HFF-Myc (cell line): Measurements from ENCODE around the gene ADAMTS12.

ENCODE experiments used
- DNase-seq: peaks from one replicate; pipeline ENCODE4 v3.0.0-alpha.2; 2011; ENCODE audit warnings: low read depth; ENCODE audit errors: extremely low read depth
- H3K4me3 ChIP-seq: replicated peaks from 2 replicates; pipeline ENCODE4 v1.5.1; 2011; ENCODE audit warnings: low read depth, mild to moderate bottlenecking, control low read depth, low read length
- TF ChIP-seq, protein P1 (sequence below): IDR thresholded peaks from 2 replicates; pipeline ENCODE4 v1.5.1; 2012; ENCODE audit warnings: mild to moderate bottlenecking, low read depth, low read length, control low read depth; ENCODE audit errors: missing control alignments

ADAMTS12 gene

DNA sequence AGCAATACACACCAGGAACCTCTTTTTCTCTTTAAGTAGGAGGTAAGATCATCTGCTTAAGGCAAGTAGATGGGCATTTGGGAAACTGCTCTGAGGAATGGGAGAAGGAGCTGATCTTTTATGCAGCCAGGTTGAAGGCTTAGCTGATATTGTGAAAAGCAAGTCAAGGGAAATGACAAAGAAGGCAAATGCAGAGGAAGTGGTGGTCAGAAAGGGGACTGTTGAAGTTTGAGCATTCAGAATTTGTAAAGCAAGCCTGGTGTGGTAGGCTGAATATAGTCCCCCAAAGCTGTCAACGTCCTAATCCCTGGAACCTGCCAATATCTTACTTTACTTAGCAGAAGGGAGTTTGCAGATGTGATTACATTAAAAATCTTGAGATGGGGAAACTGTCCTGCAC, 128.9 kb downstream of the ADAMTS12 start:
- H3K4me3 ChIP-seq = no peak overlapping the region
- TF ChIP-seq, protein P1, sequence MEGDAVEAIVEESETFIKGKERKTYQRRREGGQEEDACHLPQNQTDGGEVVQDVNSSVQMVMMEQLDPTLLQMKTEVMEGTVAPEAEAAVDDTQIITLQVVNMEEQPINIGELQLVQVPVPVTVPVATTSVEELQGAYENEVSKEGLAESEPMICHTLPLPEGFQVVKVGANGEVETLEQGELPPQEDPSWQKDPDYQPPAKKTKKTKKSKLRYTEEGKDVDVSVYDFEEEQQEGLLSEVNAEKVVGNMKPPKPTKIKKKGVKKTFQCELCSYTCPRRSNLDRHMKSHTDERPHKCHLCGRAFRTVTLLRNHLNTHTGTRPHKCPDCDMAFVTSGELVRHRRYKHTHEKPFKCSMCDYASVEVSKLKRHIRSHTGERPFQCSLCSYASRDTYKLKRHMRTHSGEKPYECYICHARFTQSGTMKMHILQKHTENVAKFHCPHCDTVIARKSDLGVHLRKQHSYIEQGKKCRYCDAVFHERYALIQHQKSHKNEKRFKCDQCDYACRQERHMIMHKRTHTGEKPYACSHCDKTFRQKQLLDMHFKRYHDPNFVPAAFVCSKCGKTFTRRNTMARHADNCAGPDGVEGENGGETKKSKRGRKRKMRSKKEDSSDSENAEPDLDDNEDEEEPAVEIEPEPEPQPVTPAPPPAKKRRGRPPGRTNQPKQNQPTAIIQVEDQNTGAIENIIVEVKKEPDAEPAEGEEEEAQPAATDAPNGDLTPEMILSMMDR = no peak
- no peak for DNase-seq

DNA sequence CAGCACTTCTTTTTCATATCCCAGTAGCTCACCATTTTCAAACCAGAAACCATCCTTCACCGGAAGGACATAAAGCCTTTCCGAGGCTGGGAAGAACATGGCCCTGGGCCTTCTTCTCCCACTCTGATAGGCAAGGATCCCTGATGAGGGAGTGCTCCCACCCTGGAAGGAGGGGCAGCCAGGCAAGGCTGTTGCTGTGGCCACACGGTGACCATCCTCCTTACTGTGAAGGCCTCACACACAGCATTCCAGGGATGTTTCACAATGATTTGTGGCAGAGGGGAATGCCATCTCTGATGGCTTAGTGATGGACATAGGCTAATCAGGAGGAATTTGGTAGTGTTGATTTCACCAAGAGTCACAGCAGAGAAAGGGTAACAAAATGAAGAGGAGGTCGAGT, 130.7 kb downstream of the ADAMTS12 start:
- H3K4me3 ChIP-seq = no peak overlapping the region
- no peak for DNase-seq
- TF ChIP-seq, protein P1 = no peak

DNA sequence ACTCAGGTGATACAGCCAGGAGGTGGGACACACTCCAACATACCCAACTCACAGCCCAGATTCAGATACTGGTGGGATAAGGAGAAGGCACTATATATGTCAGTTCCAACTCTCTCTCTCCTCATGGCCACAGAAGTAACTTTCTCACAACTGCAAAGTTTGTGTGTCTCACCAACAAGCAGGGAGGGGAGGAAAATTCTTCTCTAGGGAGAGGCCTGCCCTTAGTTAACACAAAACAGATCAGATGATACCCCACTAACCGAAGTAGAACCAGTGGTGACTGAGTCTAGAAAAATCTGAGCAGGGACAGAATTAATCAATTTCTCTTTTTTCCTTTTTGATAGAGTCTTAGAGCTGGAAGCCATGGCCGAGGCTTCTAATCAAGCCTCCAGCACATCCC, 133.1 kb downstream of the ADAMTS12 start:
- DNase-seq = no peak
- TF ChIP-seq, protein P1 = no peak
- no peak overlapping the region for H3K4me3 ChIP-seq

DNA sequence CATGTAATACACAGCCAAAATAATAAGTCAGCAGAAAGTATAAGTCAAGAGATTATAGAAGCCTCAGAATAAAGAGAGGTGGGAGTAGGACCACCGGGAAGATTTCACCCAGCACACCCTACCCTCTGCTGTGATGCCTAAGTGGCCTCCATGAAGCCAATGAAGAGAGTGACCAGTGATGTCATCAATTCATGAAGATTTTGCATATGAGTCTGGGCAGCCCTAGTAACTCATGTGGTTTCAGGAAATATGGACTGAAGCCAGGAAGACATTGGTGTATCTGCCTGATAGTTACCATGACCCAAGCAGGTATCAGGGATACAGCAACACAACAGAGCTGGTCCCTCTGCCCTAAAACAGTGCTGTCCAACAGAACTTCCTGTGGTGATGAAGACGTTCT, 135.3 kb downstream of the ADAMTS12 start:
- TF ChIP-seq, protein P1 = no peak
- H3K4me3 ChIP-seq = no peak overlapping the region
- DNase-seq = no peak

DNA sequence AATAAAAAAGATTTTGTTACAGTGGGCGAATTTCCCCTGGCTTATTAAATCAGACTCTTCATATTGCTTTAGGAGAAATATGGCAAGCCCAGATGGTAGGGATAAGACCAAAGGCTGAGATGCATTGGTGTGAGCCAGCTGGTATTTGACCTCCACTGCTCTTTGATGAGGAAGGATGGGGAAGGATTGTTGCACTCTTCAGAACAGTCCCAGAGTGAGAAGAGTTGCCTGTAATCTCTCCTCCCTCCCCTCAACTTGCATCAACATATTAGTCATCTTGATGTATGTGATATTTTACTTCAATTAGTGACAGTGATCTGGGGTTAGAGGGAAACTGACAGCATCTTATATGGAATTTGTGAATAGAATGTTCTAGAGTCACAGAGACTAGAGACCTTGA, 136.6 kb downstream of the ADAMTS12 start:
- TF ChIP-seq, protein P1 = no peak
- H3K4me3 ChIP-seq = no peak overlapping the region
- DNase-seq = no peak

DNA sequence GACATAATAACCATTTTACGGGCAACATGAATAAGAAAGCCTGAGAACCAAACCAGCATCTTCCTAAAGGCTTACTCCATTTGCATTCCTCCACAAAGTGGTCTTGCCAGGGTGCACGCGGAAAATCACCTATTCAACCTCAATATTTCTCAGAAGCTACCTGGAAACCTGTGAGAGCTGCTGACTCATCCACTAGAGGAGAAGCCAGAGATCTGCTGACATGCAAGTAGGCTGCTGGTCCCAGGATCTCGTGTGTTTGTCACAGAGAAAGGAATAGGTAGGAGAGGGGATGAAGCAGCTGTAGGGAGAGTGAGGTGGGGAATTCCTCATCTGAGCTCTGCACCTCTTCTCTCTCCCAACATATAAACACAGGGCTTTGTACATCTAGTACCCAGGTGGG, 138.1 kb downstream of the ADAMTS12 start:
- TF ChIP-seq, protein P1 = no peak
- DNase-seq = no peak
- no peak overlapping the region for H3K4me3 ChIP-seq

DNA sequence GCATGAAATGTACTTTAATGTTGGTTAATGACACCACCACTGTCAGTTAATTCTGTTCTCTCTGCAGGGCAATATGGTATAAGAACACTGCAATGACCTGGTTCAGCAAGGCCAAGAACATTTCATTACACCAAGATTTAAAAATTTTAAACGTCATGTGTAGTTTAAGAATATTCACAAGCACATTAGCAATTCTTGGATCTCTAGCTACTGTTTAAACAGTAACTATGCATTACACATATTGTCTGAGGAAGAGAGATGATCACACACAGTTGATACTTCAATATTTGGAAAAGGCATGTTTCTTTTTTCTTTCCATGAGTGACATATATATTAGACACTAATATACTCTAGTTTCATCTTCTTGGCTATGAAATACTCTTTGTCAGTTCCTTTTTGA, 143.0 kb downstream of the ADAMTS12 start:
- DNase-seq = no peak
- TF ChIP-seq, protein P1 = no peak
- no peak overlapping the region for H3K4me3 ChIP-seq
